SHP77 (cell line): ENCODE results near the gene ANKFN1.

ENCODE experiments used
- DNase-seq, 2 experiments: peaks; one replicate each; lab custom pipeline; 2025; lab: John Stamatoyannopoulos, UW

ANKFN1 gene

GRCh38 chr17:56177361-56177760, 24.1 kb downstream of the ANKFN1 start:
- no peak for DNase-seq

- no peak for DNase-seq
Observed at GRCh38 chr17:56178203-56178602, 24.9 kb downstream of the ANKFN1 start.

- DNase-seq, result no peak
Observed at GRCh38 chr17:56182081-56182480, 28.8 kb downstream of the ANKFN1 start.

- no peak for DNase-seq
Observed at GRCh38 chr17:56184650-56185049, 31.4 kb downstream of the ANKFN1 start.

GRCh38 chr17:56185491-56186221, 32.4 kb downstream of the ANKFN1 start:
- no peak for DNase-seq

GRCh38 chr17:56186222-56186786, 33.0 kb downstream of the ANKFN1 start:
- no peak for DNase-seq

- peak in 1 of 2 experiments; percentile 3 for DNase-seq
Observed at GRCh38 chr17:56203430-56203829, 50.2 kb downstream of the ANKFN1 start.

GRCh38 chr17:56206351-56206750, 53.1 kb downstream of the ANKFN1 start:
- no peak for DNase-seq

GRCh38 chr17:56213031-56213430, 59.8 kb downstream of the ANKFN1 start:
- no peak for DNase-seq

GRCh38 chr17:56217921-56218320, 64.6 kb downstream of the ANKFN1 start:
- no peak for DNase-seq

- no peak for DNase-seq
Observed at GRCh38 chr17:56222255-56222654, 69.0 kb downstream of the ANKFN1 start.

GRCh38 chr17:56230660-56231059, 77.4 kb downstream of the ANKFN1 start:
- no peak for DNase-seq

GRCh38 chr17:56231252-56231651, 78.0 kb downstream of the ANKFN1 start:
- DNase-seq, result no peak

GRCh38 chr17:56231693-56232092, 78.4 kb downstream of the ANKFN1 start:
- DNase-seq, result no peak

- DNase-seq, result no peak
Observed at GRCh38 chr17:56244268-56244890, 91.1 kb downstream of the ANKFN1 start.

GRCh38 chr17:56247816-56248215, 94.5 kb downstream of the ANKFN1 start:
- no peak for DNase-seq

GRCh38 chr17:56257075-56257474, 103.8 kb downstream of the ANKFN1 start:
- no peak for DNase-seq

- no peak for DNase-seq
Observed at GRCh38 chr17:56260376-56261002, 107.2 kb downstream of the ANKFN1 start.

- DNase-seq, result no peak
Observed at GRCh38 chr17:56262803-56263202, 109.5 kb downstream of the ANKFN1 start.

GRCh38 chr17:56269556-56270389, 116.5 kb downstream of the ANKFN1 start:
- DNase-seq, result no peak

- peak in 1 of 2 experiments; percentile 5 for DNase-seq
Observed at GRCh38 chr17:56274491-56274890, 121.2 kb downstream of the ANKFN1 start.

GRCh38 chr17:56284482-56284881, 131.2 kb downstream of the ANKFN1 start:
- no peak for DNase-seq
